CD4-positive, alpha-beta T cell treated with Interleukin-10 for 1 hour (primary cell): Measurements from ENCODE around the gene TFB1M.

Source experiments
- DNase-seq: peaks from one replicate; pipeline ENCODE4 v3.0.0-alpha.2; 2020

The TFB1M gene

GRCh38 chr6:155262655-155263054, 51.6 kb downstream of the TFB1M start:
- DNase-seq = no peak

DNA sequence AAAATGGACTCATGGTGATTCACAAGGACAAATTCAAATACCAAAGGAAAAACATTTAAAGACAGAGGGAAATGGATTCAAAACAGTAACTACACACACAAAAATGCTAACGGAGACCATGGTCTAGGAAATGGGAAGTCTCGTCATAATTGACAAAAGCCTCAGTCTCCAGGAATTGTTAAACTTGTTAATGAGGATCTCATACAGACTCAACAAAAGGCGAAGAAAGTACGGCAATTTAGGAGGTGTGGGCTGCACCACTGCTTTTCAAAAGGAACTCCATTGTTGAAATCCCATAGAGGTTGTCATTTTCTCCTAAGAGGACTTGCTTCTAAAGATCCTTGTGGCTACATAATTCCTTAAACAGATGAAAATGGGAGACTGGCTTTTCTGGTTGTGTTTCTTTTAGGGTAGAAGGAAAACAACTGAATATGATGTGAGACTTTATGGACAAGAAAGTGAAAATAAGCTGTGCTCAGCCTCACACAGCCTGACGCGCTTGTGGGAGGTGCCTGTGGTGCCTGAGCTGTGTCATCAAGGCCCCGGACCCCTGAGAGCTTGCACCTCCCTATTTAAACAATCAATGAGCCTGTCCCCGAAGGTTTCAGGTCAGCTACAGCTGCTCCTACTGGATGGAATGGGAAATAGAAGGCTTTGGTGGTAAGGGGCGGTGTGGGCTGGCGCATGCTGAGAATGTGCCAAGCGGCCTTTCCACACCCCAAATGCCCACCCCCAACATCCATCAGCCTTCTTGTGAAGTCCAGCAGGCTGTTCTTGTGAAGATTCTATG, 53.0 kb downstream of the TFB1M start:
- no peak for DNase-seq

DNA sequence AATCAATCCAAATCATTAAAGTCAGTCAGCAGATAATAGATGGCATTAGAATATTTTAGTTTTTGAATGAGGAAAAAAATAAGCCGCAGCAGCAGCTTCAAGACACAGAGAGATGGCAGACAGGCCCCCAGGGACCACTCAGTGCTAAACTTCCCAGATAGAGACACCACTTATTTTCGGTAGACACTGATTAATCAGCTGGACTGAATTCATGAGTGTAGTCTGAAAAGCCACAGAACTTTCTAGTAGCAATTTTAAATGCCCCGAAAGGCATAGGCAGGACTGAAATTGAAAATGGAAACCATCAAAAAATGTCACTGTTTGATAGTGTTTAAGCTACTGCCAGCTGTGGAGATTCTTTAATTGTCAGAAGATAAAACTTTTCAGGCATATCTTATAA, 53.6 kb downstream of the TFB1M start:
- no peak for DNase-seq

DNA sequence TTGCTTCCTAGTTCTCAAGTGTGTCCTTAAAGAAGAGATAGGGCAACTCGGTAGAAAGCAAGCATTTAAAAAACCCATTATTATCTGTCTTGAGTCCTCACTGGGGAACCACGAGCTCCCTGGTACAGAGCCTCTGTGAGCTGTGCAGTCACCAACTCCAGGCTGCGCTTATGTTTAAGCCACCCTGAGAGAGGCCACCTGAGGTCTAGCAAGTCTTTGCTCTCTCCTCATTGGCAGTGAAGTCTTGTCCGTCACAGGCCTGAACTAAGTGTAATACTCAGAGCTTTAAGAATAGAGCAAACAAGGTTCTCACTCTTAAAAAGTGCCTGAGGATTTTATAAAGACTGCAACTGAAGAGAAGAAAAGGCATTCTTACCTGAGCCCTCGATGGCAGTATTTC, 54.4 kb downstream of the TFB1M start:
- no peak for DNase-seq

DNA sequence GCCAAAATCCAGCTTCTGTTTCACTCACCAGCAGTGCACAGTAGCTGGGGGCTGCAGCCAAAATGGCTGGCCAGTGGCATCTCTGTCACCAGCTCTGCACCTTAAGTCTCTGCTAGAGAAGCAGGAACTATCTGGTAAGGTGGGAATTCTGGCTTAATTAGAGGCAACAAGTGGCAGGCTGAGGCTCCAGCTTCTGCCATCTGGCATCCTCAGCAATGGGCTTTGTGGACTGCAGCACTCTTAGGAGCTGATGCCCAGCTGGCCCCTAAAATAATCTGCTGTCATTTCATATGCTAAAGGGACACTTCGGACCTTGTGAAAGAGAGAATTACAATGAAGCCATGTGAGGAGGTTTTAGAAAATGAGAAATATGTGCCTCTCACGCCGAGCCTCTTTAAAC, 55.1 kb downstream of the TFB1M start:
- no peak for DNase-seq

DNA sequence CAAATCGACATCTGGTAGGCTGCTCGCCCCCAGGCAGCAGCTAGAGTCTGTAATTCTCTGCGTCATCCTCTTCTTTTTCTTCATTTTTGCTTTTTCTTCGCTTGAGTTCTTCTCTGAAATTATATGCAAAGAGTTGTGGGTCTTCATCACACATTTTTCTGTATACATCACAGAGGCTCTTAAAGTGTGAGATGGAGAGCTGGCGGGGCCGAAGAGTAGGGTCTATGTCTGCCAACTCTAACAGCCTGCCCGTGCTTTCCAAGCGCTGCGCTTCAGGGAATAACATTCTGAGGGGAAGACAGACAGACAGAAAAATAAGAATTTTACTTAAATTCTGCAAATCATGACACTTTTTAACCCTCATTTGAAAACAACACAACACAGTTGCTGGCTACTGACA, 56.5 kb downstream of the TFB1M start:
- no peak for DNase-seq

GRCh38 chr6:155256122-155256795, 58.0 kb downstream of the TFB1M start:
- DNase-seq = no peak

GRCh38 chr6:155254139-155254538, 60.1 kb downstream of the TFB1M start:
- no peak for DNase-seq

DNA sequence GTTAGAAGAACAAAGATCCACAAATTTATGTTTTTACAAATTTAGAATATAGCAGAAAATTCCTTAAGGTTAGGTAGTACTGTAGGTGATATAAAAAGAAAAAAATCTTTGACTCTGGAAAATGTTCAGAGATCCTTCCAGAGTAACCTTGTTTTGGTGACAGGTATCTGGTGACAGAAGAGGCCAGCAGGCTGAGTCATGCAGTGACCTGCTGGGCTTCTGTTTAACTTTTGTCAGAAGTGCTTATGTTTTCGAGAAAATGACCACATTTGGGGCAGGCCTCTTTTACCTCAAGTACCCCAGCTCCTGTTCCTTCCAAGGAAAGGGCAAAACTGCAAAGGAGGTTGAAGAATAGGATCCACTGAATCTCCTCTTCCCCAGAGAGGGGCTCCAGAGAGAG, 60.9 kb downstream of the TFB1M start:
- no peak for DNase-seq

DNA sequence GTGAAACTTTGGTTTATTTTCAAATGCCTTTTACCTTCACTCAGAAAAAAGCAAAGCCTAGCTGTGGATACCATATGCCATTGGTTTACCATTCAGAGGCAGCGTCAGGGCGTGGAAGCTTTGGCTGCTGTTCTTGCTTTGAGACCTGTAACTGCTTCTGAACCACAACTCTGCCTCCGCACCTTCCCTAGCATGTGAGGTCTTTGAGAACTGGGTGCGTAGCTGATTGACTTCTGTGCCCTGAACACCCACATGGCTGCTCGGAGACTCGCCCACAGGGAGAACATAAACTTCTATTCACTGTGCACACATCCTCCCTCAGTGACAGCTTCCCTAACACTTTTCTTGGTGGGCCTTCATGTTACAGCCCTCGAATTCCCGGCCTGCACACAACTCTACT, 61.7 kb downstream of the TFB1M start:
- no peak for DNase-seq

- DNase-seq = no peak
Measured at GRCh38 chr6:155250701-155251381, 63.4 kb downstream of the TFB1M start.

- DNase-seq = peak; percentile 25
Measured at GRCh38 chr6:155248008-155249001, 66.0 kb downstream of the TFB1M start.

DNA sequence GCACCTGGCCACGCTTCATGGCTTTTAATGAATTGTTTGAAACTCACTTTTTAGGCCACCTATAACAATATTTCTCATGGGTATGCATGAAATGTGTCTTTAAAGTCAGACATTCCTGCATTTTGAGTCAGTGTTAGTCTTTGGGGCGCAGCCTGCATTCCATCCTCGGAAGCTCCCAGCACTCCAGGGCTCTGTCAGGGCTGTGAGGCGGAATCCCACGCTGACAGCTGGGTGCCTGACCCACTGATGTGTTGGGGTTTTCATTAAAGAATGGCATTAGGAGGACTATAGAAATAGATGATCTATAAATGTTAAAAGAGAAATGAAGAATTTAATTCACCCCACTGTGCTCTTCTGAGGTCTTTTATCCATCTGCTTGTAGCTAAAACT, 66.7 kb downstream of the TFB1M start:
- DNase-seq = no peak

DNA sequence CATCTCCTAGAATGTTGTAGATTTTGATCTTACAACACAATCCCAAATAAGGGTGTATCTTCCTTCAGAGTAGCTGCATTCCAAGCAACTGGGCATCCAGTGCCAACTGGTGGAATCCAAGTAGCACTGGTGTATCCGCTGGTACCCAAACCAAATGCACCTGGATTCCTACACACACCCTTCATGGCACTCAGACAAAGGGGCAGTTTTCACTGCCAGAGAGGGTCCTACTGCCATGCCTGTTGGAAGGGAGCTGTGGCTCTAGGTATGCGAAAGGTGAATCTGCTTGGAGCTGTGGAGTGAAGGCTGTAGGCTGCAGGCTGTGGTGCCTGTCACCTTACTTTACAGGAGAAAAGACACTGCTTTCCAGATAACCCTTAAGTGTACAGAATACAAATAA, 67.5 kb downstream of the TFB1M start:
- no peak for DNase-seq

GRCh38 chr6:155245831-155246230, 68.5 kb downstream of the TFB1M start:
- no peak for DNase-seq

GRCh38 chr6:155245193-155245592, 69.1 kb downstream of the TFB1M start:
- no peak for DNase-seq

DNA sequence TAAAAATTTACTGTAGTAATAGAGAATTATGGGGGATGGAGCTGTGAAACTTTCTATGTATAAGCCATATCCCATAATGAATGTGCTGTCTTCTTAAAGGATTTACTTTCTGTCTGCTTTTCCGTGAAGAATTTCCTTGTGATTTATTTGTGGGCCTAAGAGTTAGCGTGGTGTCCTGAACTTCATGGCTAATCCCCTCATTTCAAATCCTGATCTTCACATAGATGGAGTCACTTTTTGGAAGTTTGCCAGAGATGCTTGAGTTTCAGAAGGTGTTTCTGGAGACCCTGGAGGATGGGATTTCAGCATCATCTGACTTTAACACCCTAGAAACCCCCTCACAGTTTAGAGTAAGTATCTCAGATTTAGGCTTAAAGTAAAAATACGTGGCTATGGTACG, 69.8 kb downstream of the TFB1M start:
- no peak for DNase-seq

DNA sequence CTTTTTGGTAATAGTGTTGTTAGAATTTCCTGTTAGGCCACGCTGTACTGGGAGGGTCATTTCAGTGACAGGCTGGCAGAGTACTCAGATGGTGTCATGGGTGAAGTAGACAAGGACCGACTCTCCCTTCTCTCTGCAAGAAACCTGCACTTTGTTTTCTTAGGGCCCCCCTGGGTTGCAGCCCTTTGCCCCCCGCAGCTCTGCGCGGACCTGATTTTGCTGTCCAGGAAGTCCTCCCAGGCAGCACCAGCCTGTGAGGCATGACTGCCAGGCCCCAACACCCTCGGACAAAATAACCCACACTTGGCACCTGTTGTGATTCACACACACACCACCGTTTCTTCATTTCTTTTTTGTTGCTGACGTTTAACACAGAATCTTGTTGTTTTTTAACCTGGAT, 72.3 kb downstream of the TFB1M start:
- no peak for DNase-seq

- no peak for DNase-seq
Measured at GRCh38 chr6:155240905-155241600, 73.2 kb downstream of the TFB1M start.

GRCh38 chr6:155237613-155238012, 76.7 kb downstream of the TFB1M start:
- DNase-seq = no peak

- no peak for DNase-seq
Measured at GRCh38 chr6:155235087-155235486, 79.2 kb downstream of the TFB1M start.

- no peak for DNase-seq
Measured at GRCh38 chr6:155234687-155235086, 79.6 kb downstream of the TFB1M start.
